Vagina (tissue), 2 donors: Measurements from ENCODE around the gene HAUS3. TPM values are rescaled to one million over a fixed set of nuclear protein-coding genes. Genes with fewer than 3 reads are reported as not detected.

Experiments
- DNase-seq, 2 donors: peaks; one replicate each; pipeline ENCODE4 v3.0.0-alpha.2; 2017; ENCODE audit errors: extremely low spot score in 2 of 2
- H3K27ac ChIP-seq: fragments of 200-600 bp; sonication (generic); one replicate; pipeline ENCODE4 v1.5.1; 2019
- H3K27me3 ChIP-seq: fragments of 200-600 bp; sonication (generic); one replicate; pipeline ENCODE4 v1.5.1; 2019
- H3K36me3 ChIP-seq, 2 donors: fragments of 200-600 bp; sonication (generic); one replicate each; pipeline ENCODE4 v1.5.1; 2017 to 2019
- H3K4me1 ChIP-seq: fragments of 200-600 bp; sonication (generic); one replicate; pipeline ENCODE4 v1.5.1; 2019
- H3K4me3 ChIP-seq, 2 donors: fragments of 200-600 bp; sonication (generic); 1 replicate in 1 of 2; 2 replicates in 1 of 2; pipeline ENCODE4 v1.5.1; 2016 to 2019
- H3K9me3 ChIP-seq: fragments of 200-600 bp; sonication (generic); one replicate; pipeline ENCODE4 v1.5.1; 2019
- POLR2A ChIP-seq, 2 donors: fragments of 450-650 bp; IDR thresholded peaks; one replicate each; pipeline ENCODE4 v1.6.1; 2017; ENCODE audit warnings: antibody characterized with exemption in 2 of 2, mild to moderate bottlenecking in 2 of 2, moderate library complexity in 2 of 2
- POLR2AphosphoS5 ChIP-seq, 2 donors: sonication (generic); formaldehyde crosslinking; IDR thresholded peaks; one replicate each; pipeline ENCODE4 v1.9.0; 2017; ENCODE audit warnings: antibody characterized with exemption in 2 of 2, mild to moderate bottlenecking in 2 of 2, low read depth in 1 of 2; ENCODE audit not compliant: insufficient read depth in 1 of 2
- intact Hi-C: fragments of 100-400 bp; cut with DNase I; formaldehyde crosslinking; loops from one replicate; pipeline ENCODE4 v1.15.1; 2023
- total RNA-seq: library from RNA; depleted of rRNA; stranded (reverse); fragments of >200 nt; gene quantifications from one replicate; pipeline ENCODE4 v1.2.3, GENCODE V29; 2016
- TF ChIP-seq, protein P1 (sequence below), 3 experiments: fragments of 450-650 bp in 2 of 3; fragments of 200-600 bp in 1 of 3; sonication (generic) in 1 of 3; IDR thresholded peaks; one replicate each; pipeline ENCODE4 v1.5.1; 2017 to 2019; ENCODE audit warnings: antibody characterized with exemption in 3 of 3, mild to moderate bottlenecking in 2 of 3, moderate library complexity in 2 of 3

The HAUS3 gene
- total RNA-seq, 1 donor from 2014 or later = 9.6 TPM

DNA sequence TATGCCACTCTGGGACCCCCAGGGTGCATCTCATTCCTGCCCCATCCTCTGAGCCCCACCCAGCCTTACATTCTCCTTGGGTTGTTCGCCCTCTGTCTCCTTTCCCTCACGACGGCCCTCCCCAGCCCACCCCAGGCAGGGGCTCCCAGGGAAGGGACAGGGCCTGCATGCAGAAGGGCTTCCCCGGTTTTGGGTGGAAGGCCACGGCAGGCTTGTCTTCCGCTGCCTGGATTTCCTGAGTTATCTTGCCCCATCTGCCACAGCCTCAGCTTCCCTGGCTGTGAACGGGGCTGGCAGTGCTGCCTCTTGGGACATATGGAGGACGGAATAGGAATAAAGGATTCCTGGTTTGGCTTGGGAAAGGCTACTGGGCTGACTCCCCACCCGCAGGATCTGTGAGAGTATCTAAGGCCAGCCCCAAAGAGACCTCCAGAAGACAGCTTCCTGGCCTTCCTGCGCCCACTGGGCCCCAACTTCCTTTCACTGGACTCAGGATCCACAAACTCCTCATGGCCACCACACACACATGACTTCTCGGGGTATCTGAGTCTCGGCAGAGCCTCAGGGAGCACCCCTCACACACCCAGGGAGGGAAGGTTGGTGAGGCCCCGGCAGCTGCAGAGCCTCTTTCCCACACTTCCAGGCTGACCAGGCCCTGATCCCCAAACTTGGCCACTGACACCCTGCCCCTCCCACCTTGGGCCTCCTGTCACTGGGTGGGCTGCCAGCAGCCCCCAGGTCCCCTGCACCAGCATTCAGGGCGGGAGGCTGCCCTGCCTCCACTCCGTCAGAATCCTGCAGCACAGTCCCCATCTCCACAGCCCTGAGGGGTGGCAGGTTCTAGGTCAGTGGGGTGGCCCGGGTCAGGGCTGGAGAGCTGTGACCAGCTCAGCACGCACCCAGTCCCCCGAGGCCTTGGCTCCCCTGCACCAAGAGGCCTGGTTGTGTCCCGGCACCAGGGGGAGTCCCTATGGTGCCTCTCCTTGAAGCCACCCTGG, 23.5 kb upstream of the HAUS3 start:
- Histone ChIP-seq H3K4me3 (no peak overlapping the region), H3K36me3 (no peaks in the 10 kb centered on the region), H3K27ac (peak overlapping the region; percentile 77), H3K4me1 (peaks cover 28% of the 10 kb centered on the region), H3K27me3 (no peaks in the 10 kb centered on the region), H3K9me3 (no peaks in the 10 kb centered on the region)
- intact Hi-C loops = loop anchor here (10.0 kb wide), 1 partner anchor 149 kb away; the partner anchor contains the start of genes CFAP99 and ZFYVE28
- TF ChIP-seq, protein P1, sequence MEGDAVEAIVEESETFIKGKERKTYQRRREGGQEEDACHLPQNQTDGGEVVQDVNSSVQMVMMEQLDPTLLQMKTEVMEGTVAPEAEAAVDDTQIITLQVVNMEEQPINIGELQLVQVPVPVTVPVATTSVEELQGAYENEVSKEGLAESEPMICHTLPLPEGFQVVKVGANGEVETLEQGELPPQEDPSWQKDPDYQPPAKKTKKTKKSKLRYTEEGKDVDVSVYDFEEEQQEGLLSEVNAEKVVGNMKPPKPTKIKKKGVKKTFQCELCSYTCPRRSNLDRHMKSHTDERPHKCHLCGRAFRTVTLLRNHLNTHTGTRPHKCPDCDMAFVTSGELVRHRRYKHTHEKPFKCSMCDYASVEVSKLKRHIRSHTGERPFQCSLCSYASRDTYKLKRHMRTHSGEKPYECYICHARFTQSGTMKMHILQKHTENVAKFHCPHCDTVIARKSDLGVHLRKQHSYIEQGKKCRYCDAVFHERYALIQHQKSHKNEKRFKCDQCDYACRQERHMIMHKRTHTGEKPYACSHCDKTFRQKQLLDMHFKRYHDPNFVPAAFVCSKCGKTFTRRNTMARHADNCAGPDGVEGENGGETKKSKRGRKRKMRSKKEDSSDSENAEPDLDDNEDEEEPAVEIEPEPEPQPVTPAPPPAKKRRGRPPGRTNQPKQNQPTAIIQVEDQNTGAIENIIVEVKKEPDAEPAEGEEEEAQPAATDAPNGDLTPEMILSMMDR (IDR thresholded peaks at IDR 0.05) = no peak
- TF ChIP-seq POLR2AphosphoS5 (IDR thresholded peaks at IDR 0.05; ENCODE audit: insufficient read depth in 1 of 2, low read depth in 1 of 2) (no peak), POLR2A (IDR thresholded peaks at IDR 0.05) (no peak)
- DNase-seq = no peak

DNA sequence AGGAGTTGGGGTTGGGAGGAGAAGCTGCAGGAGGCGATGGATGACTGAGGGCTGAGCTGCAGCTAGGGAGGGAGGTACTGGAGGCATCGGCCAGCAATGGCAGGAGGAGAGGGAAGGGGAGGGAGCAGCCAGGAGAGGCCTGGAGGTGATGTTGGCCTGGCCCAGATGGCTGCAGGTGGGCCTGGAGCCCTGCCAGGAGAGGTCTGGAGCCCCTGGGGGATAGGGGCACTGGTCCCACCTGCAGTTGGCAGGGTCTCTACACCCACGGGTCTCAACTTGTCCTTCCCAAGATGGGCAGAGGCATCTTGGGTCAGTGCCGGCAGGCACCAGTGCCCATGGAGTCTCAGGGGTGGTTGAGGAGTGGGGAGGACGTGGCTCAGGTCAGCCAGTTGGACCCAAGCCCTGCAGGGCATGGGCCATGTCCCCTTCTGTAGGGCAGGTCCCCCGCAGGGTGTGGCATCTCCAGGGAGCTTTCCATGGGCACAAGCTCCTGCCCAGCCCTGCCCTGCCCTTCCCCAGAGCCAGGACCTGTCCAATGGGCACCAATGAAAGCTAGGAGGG, 22.6 kb upstream of the HAUS3 start:
- intact Hi-C loops = loop anchor here (5.0 to 10.0 kb wide), 2 partner anchors 150 to 273 kb away; partner anchors contain the start of genes CFAP99, FAM193A and ZFYVE28
- H3K4me1 ChIP-seq = peaks cover 37% of the 10 kb centered on the region

DNA sequence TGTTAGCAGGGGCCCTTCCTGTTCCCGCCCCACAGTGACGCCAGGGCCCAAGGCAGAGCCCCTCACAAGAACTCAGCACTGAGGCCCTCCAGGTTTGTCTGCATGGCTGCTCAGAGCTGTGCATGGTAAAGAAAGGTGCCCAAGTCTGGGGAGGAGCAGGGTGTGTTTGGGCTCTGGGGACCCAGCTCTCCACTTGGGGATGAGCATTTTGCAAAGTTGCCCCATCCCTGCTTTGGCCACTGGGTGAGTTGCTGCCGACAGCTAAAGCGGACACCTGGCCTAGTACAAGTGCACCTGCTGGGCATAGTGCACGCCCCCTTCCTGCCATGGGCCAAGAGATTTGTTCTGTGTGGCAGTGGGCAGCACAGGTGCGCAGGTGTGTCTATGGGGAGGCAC, 22.0 kb upstream of the HAUS3 start:
- no peak for DNase-seq
- TF ChIP-seq, protein P1 (IDR thresholded peaks at IDR 0.05) = no peak
- H3K36me3 ChIP-seq = no peaks in the 10 kb centered on the region
- H3K27me3 ChIP-seq = no peaks in the 10 kb centered on the region
- H3K9me3 ChIP-seq = no peaks in the 10 kb centered on the region
- no peak overlapping the region for H3K4me3 ChIP-seq
- intact Hi-C loops = loop anchor here (5.0 to 10.0 kb wide), 2 partner anchors 151 to 273 kb away; partner anchors contain the start of genes CFAP99, FAM193A and ZFYVE28
- H3K4me1 ChIP-seq = peaks cover 43% of the 10 kb centered on the region
- no peak overlapping the region for H3K27ac ChIP-seq

More for the DNA sequence above, 22.6 kb upstream of the HAUS3 start:
- TF ChIP-seq POLR2AphosphoS5 (IDR thresholded peaks at IDR 0.05; ENCODE audit: insufficient read depth in 1 of 2, low read depth in 1 of 2) (no peak), POLR2A (IDR thresholded peaks at IDR 0.05) (no peak)
- TF ChIP-seq, protein P1 (IDR thresholded peaks at IDR 0.05) = no peak
- H3K36me3 ChIP-seq = no peaks in the 10 kb centered on the region
- no peak overlapping the region for H3K4me3 ChIP-seq
- H3K9me3 ChIP-seq = no peaks in the 10 kb centered on the region
- H3K27me3 ChIP-seq = no peaks in the 10 kb centered on the region
- DNase-seq = no peak
- no peak overlapping the region for H3K27ac ChIP-seq

DNA sequence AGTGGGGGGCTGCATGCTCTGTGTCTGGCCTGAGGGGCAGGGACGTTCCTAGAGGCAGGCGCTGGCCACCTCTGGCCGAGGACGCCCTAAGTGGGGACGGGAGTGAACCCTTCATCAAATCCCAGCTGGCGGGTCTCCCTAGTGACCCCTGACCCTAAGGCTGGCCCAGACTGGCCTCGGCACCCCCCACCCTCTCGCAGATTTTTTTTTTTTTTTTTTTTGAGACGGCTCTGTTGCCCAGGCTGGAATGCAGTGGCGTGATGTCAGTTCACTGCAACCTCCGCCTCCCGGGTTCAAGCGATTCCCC, 21.0 kb upstream of the HAUS3 start:
- H3K9me3 ChIP-seq = no peaks in the 10 kb centered on the region
- peaks cover 52% of the 10 kb centered on the region for H3K4me1 ChIP-seq
- H3K4me3 ChIP-seq = peak overlapping the region; percentile 61 to 85
- H3K36me3 ChIP-seq = no peaks in the 10 kb centered on the region
- H3K27me3 ChIP-seq = no peaks in the 10 kb centered on the region
- H3K27ac ChIP-seq = peak overlapping the region; percentile 93
- DNase-seq = no peak
- intact Hi-C loops = loop anchor here (1.0 to 10.0 kb wide), 3 partner anchors 152 to 274 kb away; partner anchors contain the start of genes CFAP99, FAM193A and ZFYVE28
- TF ChIP-seq POLR2AphosphoS5 (IDR thresholded peaks at IDR 0.05; ENCODE audit: insufficient read depth in 1 of 2, low read depth in 1 of 2) = no peak
- TF ChIP-seq, protein P1 (IDR thresholded peaks at IDR 0.05) = no peak
- no peak for TF ChIP-seq POLR2A (IDR thresholded peaks at IDR 0.05)
